ENCODE results near the gene OLFM4.

GRCh38 chr13:53045189-53045588, 16.6 kb downstream of the OLFM4 start:
- TF ChIP-seq POLR2A (IDR thresholded peaks at IDR 0.05): no peak
- TF ChIP-seq, protein P1, sequence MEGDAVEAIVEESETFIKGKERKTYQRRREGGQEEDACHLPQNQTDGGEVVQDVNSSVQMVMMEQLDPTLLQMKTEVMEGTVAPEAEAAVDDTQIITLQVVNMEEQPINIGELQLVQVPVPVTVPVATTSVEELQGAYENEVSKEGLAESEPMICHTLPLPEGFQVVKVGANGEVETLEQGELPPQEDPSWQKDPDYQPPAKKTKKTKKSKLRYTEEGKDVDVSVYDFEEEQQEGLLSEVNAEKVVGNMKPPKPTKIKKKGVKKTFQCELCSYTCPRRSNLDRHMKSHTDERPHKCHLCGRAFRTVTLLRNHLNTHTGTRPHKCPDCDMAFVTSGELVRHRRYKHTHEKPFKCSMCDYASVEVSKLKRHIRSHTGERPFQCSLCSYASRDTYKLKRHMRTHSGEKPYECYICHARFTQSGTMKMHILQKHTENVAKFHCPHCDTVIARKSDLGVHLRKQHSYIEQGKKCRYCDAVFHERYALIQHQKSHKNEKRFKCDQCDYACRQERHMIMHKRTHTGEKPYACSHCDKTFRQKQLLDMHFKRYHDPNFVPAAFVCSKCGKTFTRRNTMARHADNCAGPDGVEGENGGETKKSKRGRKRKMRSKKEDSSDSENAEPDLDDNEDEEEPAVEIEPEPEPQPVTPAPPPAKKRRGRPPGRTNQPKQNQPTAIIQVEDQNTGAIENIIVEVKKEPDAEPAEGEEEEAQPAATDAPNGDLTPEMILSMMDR (IDR thresholded peaks at IDR 0.05): no peak
